ENCODE measurements around the gene HARBI1.

HARBI1 gene

DNA sequence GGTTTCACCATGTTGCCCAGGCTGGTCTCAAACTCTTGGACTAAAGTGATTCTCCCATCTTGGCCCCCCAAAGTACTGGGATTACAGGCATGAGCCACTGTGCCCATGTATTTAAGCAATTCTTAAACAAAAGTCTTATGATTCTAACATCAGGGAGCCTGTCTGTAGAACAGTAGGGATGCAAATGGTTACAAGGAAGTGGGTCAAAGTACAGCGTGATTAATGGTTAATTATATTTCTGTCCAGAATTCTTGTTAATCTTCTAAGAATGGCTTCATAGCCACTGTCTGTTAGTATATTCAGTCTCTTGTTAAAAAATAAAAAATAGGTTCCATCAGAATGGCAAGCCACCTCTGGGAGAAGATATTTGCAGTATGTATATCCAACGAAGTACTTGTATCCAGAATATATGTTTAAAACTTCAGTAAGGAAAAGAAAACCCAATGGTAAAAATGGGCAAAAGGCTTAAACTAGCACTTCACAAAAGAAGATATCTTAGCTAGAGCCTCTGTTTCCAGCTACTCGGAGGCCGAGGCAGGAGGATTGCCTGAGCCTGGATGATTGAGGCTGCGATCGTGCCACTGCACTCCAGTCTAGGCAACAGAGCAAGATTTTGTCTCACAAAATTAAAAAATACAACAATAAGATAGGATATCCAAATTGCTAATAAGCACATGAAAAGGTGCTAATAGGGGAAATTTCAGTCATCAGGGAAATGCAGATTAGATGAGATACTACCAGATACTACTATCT, 23.2 kb upstream of the HARBI1 start:
- Histone ChIP-seq H3K36me3 (peaks cover 16% of the 10 kb centered on the region), H3K27me3 (ENCODE audit: insufficient read depth, low read depth, severe bottlenecking) (no peaks in the 10 kb centered on the region), H3K4me3 (ENCODE audit: low read depth, low read length) (no peak overlapping the region), H3K27ac (no peak overlapping the region), H3K9me3 (ENCODE audit: severe bottlenecking) (no peaks in the 10 kb centered on the region)
- TF ChIP-seq CTCF (IDR thresholded peaks at IDR 0.05; ENCODE audit: low read depth, low read length) = no peak
- no peak for DNase-seq

DNA sequence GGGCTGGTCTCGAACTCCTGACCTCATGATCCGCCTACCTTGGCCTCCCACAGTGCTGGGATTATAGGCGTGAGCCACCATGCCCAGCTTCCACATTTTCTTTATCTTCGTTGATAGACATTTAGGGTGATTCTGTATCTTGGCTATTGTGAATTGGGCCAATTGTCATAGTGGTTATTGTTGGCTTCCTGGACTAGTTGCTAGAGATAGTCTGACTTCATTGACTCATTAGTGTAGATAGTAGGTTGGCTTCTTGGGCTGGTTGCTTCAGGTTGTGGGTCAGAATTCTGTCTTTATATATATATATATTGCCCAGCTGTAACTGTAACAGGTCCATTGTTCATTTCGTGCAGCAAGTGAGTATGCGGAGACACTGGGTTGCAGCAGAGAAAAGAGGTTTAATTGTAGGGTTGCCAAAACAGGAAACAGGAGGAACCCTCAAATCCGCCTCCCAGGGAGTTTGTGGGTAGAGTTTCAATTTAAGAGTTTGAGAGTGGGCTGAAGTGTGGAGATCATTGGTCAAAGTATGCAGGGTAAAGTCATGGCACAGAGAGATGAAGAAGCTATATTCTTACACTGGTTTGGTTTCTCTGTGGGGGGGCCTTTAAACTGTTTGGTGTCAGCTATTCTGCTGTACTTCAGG, 22.3 kb upstream of the HARBI1 start:
- Histone ChIP-seq H3K4me3 (ENCODE audit: low read depth, low read length) (no peak overlapping the region), H3K36me3 (peaks cover 16% of the 10 kb centered on the region), H3K27ac (no peak overlapping the region), H3K9me3 (ENCODE audit: severe bottlenecking) (no peaks in the 10 kb centered on the region), H3K27me3 (ENCODE audit: insufficient read depth, low read depth, severe bottlenecking) (no peaks in the 10 kb centered on the region)
- TF ChIP-seq CTCF (IDR thresholded peaks at IDR 0.05; ENCODE audit: low read depth, low read length) = no peak
- no peak for DNase-seq

DNA sequence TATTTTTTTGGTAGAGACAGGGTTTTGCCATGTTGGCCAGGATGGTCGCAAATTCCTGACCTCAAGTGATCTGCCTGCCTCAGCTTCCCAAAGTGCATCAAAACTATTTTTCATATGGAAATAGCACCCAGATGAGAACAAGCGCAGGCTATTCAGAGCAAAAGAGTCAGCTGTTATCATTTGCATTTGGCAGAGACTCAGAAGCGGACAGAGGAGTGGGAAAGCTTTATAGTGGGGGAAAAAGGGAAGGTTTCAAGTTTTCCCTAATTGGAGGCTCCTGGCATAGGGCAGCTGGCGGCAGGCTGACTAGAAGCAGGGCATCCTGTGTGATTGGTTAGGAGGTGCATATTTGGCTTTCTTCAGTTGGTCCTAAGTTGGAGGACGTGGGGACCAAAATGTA, 20.5 kb upstream of the HARBI1 start:
- Histone ChIP-seq H3K4me3 (ENCODE audit: low read depth, low read length) (no peak overlapping the region), H3K27me3 (ENCODE audit: insufficient read depth, low read depth, severe bottlenecking) (no peaks in the 10 kb centered on the region), H3K27ac (no peak overlapping the region), H3K36me3 (peaks cover 14% of the 10 kb centered on the region), H3K9me3 (ENCODE audit: severe bottlenecking) (no peaks in the 10 kb centered on the region)
- DNase-seq = no peak
- TF ChIP-seq CTCF (IDR thresholded peaks at IDR 0.05; ENCODE audit: low read depth, low read length) = no peak

GRCh38 chr11:46635557-46636139, 18.6 kb upstream of the HARBI1 start:
- H3K27ac ChIP-seq = no peak overlapping the region
- DNase-seq = no peak
- H3K9me3 ChIP-seq (ENCODE audit: severe bottlenecking) = no peaks in the 10 kb centered on the region
- no peak for TF ChIP-seq CTCF (IDR thresholded peaks at IDR 0.05; ENCODE audit: low read depth, low read length)
- H3K36me3 ChIP-seq = peaks cover 21% of the 10 kb centered on the region
- H3K4me3 ChIP-seq (ENCODE audit: low read depth, low read length) = no peak overlapping the region
- no peaks in the 10 kb centered on the region for H3K27me3 ChIP-seq (ENCODE audit: insufficient read depth, low read depth, severe bottlenecking)

GRCh38 chr11:46633291-46634217, 16.5 kb upstream of the HARBI1 start:
- TF ChIP-seq CTCF (IDR thresholded peaks at IDR 0.05; ENCODE audit: low read depth, low read length) = no peak
- no peak for DNase-seq
- no peaks in the 10 kb centered on the region for H3K9me3 ChIP-seq (ENCODE audit: severe bottlenecking)
- H3K27ac ChIP-seq = no peak overlapping the region
- H3K27me3 ChIP-seq (ENCODE audit: insufficient read depth, low read depth, severe bottlenecking) = no peaks in the 10 kb centered on the region
- peaks cover 20% of the 10 kb centered on the region for H3K36me3 ChIP-seq
- no peak overlapping the region for H3K4me3 ChIP-seq (ENCODE audit: low read depth, low read length)
